GM12874 (cell line): ENCODE measurements around the gene HIP1R.

Experiments used
- CTCF ChIP-seq: IDR thresholded peaks from 2 replicates; pipeline ENCODE4 v1.5.1; 2011; ENCODE audit warnings: low read depth, mild to moderate bottlenecking, control low read depth, low read length, moderate library complexity; ENCODE audit not compliant: insufficient read depth

The HIP1R gene

GRCh38 chr12:122835750-122836026 lies 431 bp downstream of the HIP1R start:
- no peak for TF ChIP-seq CTCF

GRCh38 chr12:122836027-122836921 lies 1.0 kb downstream of the HIP1R start:
- no peak for TF ChIP-seq CTCF

GRCh38 chr12:122837306-122838265 lies 2.3 kb downstream of the HIP1R start:
- TF ChIP-seq CTCF: no peak

GRCh38 chr12:122838841-122839240 lies 3.6 kb downstream of the HIP1R start:
- TF ChIP-seq CTCF: no peak

- TF ChIP-seq CTCF: no peak
These were observed 4.8 kb downstream of the HIP1R start for GRCh38 chr12:122839907-122840554.

- no peak for TF ChIP-seq CTCF
These were observed 5.6 kb downstream of the HIP1R start for GRCh38 chr12:122840580-122841513.
